Tibial artery (tissue), 4 donors: ENCODE results near the gene RECQL5.

ENCODE experiments used
- DNase-seq, 2 donors: peaks; one replicate each; pipeline ENCODE4 v3.0.0-alpha.2; 2019
- H3K27ac ChIP-seq, 2 donors: fragments of 200-600 bp; sonication (generic) in 1 of 2; 1 replicate in 1 of 2; 2 replicates in 1 of 2; pipeline ENCODE4 v1.5.1; 2018 to 2019; ENCODE audit warnings: mild to moderate bottlenecking in 1 of 2
- H3K27me3 ChIP-seq, 2 donors: fragments of 200-600 bp; sonication (generic) in 1 of 2; one replicate each; pipeline versions ENCODE4 v1.5.1 to v1.6.0; 2016 to 2019
- H3K36me3 ChIP-seq, 3 donors: fragments of 200-600 bp; sonication (generic) in 2 of 3; one replicate each; pipeline ENCODE4 v1.5.1; 2016 to 2019; ENCODE audit warnings: mild to moderate bottlenecking in 2 of 3
- H3K4me1 ChIP-seq, 4 donors: fragments of 200-600 bp; sonication (generic) in 2 of 4; 1 replicate in 3 of 4; 2 replicates in 1 of 4; pipeline ENCODE4 v1.5.1; 2016 to 2019
- H3K4me3 ChIP-seq, 2 donors: fragments of 200-600 bp; sonication (generic) in 1 of 2; 1 replicate in 1 of 2; 2 replicates in 1 of 2; pipeline ENCODE4 v1.5.1; 2018 to 2019; ENCODE audit warnings: mild to moderate bottlenecking in 2 of 2
- H3K9me3 ChIP-seq, 3 donors: fragments of 200-600 bp; sonication (generic) in 1 of 3; one replicate each; pipeline ENCODE4 v1.5.1; 2016 to 2019
- intact Hi-C: fragments of 100-400 bp; cut with DNase I; formaldehyde crosslinking; loops from one replicate; pipeline ENCODE4 v1.15.0; 2023; ENCODE audit warnings: low total_unique reads
- TF ChIP-seq, protein P1 (sequence below), 2 experiments: fragments of 200-600 bp in 1 of 2; fragments of 450-650 bp in 1 of 2; IDR thresholded peaks; one replicate each; pipeline ENCODE4 v1.5.1; 2017 to 2019; ENCODE audit warnings: antibody characterized with exemption in 2 of 2, mild to moderate bottlenecking in 1 of 2, moderate library complexity in 1 of 2

RECQL5 gene

GRCh38 chr17:75630071-75630917, 36.7 kb downstream of the RECQL5 start:
- Histone ChIP-seq H3K4me3 (no peak overlapping the region), H3K9me3 (no peaks in the 10 kb centered on the region), H3K4me1 (peaks cover 10 to 27% (median 20%) of the 10 kb centered on the region in 4 donors), H3K27me3 (no peaks in the 10 kb centered on the region), H3K27ac (no peak overlapping the region), H3K36me3 (peaks cover 0 to 55% (median 12%) of the 10 kb centered on the region in 3 donors)
- TF ChIP-seq, protein P1, sequence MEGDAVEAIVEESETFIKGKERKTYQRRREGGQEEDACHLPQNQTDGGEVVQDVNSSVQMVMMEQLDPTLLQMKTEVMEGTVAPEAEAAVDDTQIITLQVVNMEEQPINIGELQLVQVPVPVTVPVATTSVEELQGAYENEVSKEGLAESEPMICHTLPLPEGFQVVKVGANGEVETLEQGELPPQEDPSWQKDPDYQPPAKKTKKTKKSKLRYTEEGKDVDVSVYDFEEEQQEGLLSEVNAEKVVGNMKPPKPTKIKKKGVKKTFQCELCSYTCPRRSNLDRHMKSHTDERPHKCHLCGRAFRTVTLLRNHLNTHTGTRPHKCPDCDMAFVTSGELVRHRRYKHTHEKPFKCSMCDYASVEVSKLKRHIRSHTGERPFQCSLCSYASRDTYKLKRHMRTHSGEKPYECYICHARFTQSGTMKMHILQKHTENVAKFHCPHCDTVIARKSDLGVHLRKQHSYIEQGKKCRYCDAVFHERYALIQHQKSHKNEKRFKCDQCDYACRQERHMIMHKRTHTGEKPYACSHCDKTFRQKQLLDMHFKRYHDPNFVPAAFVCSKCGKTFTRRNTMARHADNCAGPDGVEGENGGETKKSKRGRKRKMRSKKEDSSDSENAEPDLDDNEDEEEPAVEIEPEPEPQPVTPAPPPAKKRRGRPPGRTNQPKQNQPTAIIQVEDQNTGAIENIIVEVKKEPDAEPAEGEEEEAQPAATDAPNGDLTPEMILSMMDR (IDR thresholded peaks at IDR 0.05), result no peak
- DNase-seq, result no peak
- intact Hi-C loops, result loop anchor here (5.0 kb wide), 1 partner anchor 37 kb away; the partner anchor contains the start of genes RECQL5 and SAP30BP

DNA sequence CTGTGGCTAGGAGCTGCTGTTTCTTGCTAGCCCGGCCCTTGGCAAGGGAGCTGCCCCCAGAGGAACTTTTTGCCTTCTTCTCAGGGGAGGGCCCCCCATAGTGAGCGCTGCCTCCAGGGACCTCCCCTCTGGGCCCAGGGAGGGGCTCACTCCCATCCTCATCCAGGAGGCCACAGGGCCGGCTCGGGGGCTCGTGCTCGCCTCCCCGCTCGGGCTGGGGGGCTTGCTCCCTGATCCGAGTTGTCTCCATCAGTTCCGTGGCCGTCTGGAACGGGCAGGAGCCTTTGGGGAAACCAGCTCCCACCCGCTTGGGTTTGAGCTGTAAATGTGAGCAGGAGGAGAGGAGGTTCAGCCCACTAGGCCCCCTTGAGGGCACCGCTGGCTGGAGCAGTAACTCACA, 37.8 kb downstream of the RECQL5 start:
- DNase-seq, result no peak
- Histone ChIP-seq H3K36me3 (peaks cover 0 to 67% (median 17%) of the 10 kb centered on the region in 3 donors), H3K4me3 (no peak overlapping the region), H3K9me3 (no peaks in the 10 kb centered on the region), H3K27ac (no peak overlapping the region), H3K4me1 (peaks cover 9 to 20% (median 18%) of the 10 kb centered on the region in 4 donors), H3K27me3 (no peaks in the 10 kb centered on the region)
- intact Hi-C loops, result no loop called here
- TF ChIP-seq, protein P1 (IDR thresholded peaks at IDR 0.05), result no peak

DNA sequence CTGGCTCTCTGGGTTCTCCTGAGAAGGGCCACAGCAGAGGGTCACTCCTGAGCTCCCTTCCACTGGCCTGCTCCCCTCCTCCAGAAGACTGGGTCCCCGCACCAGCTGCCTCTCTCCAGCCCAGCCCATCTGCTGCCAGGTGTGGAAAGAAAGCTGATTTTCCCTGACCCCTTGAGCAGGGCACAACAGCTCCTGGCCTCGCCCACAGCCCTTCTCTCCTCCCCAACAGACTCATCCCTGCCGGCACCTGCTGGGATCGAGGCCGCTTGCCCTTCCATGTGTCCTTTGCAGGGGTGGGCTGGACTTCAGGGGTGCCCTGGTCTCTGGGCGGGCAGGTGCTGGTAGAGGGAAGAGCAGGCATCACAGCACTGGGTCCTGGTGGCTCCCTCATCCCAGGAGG, 38.5 kb downstream of the RECQL5 start:
- intact Hi-C loops, result no loop called here
- Histone ChIP-seq H3K4me1 (peaks cover 2 to 13% (median 10%) of the 10 kb centered on the region in 4 donors), H3K9me3 (no peaks in the 10 kb centered on the region), H3K27ac (no peak overlapping the region), H3K27me3 (no peaks in the 10 kb centered on the region), H3K4me3 (no peak overlapping the region), H3K36me3 (peaks cover 0 to 74% (median 17%) of the 10 kb centered on the region in 3 donors)
- TF ChIP-seq, protein P1 (IDR thresholded peaks at IDR 0.05), result no peak
- DNase-seq, result no peak

GRCh38 chr17:75627094-75627493, 39.9 kb downstream of the RECQL5 start:
- TF ChIP-seq, protein P1 (IDR thresholded peaks at IDR 0.05), result no peak
- Histone ChIP-seq H3K4me1 (no peaks in the 10 kb centered on the region), H3K4me3 (no peak overlapping the region), H3K27me3 (no peaks in the 10 kb centered on the region), H3K36me3 (peaks cover 0 to 86% (median 17%) of the 10 kb centered on the region in 3 donors), H3K27ac (no peak overlapping the region), H3K9me3 (no peaks in the 10 kb centered on the region)
- intact Hi-C loops, result no loop called here
- DNase-seq, result no peak

DNA sequence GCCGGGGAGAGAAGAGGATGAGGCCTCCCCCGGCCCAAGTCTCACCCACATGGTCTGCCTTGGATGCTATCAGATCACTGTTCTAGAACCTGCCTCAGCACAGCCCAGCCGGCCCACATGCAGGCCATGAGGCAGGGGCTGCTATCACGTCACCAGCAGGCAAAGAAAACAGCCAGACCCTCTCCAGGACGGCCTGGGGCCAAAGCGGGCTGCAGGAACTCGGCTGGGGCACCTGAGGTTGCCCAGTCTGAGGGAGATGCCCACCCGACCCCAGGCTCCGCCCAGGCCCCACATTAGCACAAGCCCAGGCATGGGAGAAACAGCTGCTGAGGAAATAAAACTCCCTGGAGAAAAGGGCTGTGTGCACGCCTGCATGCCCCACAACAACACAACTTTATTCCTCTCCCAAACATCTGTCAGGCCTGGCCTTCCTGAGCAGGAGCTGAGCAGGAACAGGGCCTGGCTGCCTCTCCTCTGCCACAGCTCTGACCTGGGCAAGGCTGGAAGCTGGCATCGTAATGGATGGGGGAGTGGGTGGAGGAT, 40.4 kb downstream of the RECQL5 start:
- DNase-seq, result no peak
- Histone ChIP-seq H3K27ac (no peak overlapping the region), H3K36me3 (peaks cover 0 to 90% (median 20%) of the 10 kb centered on the region in 3 donors), H3K27me3 (no peaks in the 10 kb centered on the region), H3K9me3 (no peaks in the 10 kb centered on the region), H3K4me1 (no peaks in the 10 kb centered on the region), H3K4me3 (no peak overlapping the region)
- intact Hi-C loops, result no loop called here
- TF ChIP-seq, protein P1 (IDR thresholded peaks at IDR 0.05), result no peak
